HCT116 (cell line): ENCODE results near the gene RPTOR.

ENCODE experiments used
- CEBPB ChIP-seq: IDR thresholded peaks from 2 replicates; pipeline ENCODE4 v1.6.1; 2012; ENCODE audit warnings: low read depth
- CTCF ChIP-seq, 3 experiments: fragments of 200-600 bp in 1 of 3; sonication (generic) in 1 of 3; IDR thresholded peaks in 2 of 3; conservative IDR thresholded peaks in 1 of 3; 2 replicates each; pipeline ENCODE4 v1.5.1; 2012 to 2017; ENCODE audit warnings: low read depth in 2 of 3, low read length in 2 of 3, antibody characterized with exemption in 1 of 3, borderline replicate concordance in 1 of 3, control low read depth in 1 of 3, mild to moderate bottlenecking in 1 of 3, mixed read lengths in 1 of 3, mixed run types in 1 of 3, moderate library complexity in 1 of 3; ENCODE audit not compliant: insufficient read depth in 1 of 3
- EGR1 ChIP-seq: IDR thresholded peaks from 2 replicates; pipeline ENCODE4 v1.6.1; 2012; ENCODE audit warnings: low read depth
- EZH2 ChIP-seq: fragments of 200-600 bp; sonication (generic); IDR thresholded peaks from 2 replicates; pipeline ENCODE4 v1.6.1; 2017; ENCODE audit warnings: antibody characterized with exemption, mixed run types
- EZH2phosphoT487 ChIP-seq: fragments of 200-600 bp; IDR thresholded peaks from 2 replicates; pipeline ENCODE4 v1.6.1; 2018; ENCODE audit warnings: antibody characterized with exemption, borderline replicate concordance
- POLR2A ChIP-seq: IDR thresholded peaks from 2 replicates; pipeline ENCODE4 v1.7.0; 2011; ENCODE audit warnings: borderline replicate concordance; ENCODE audit not compliant: insufficient read depth, insufficient read length; ENCODE audit errors: extremely low read depth
- POLR2AphosphoS5 ChIP-seq: IDR thresholded peaks from 2 replicates; pipeline ENCODE4 v1.6.1; 2011; ENCODE audit warnings: mild to moderate bottlenecking, low read depth, low read length, moderate library complexity
- RAD21 ChIP-seq: IDR thresholded peaks from 2 replicates; pipeline ENCODE4 v1.6.1; 2012; ENCODE audit warnings: low read depth, mild to moderate bottlenecking
- REST ChIP-seq: IDR thresholded peaks from 2 replicates; pipeline ENCODE4 v1.6.1; 2012; ENCODE audit warnings: low read depth
- ZNF274 ChIP-seq: fragments of 200-500 bp; sonication (Bioruptor generic); IDR thresholded peaks from 2 replicates; pipeline ENCODE4 v1.6.1; 2014; ENCODE audit warnings: mild to moderate bottlenecking, low read depth, low read length, inconsistent platforms

DNA sequence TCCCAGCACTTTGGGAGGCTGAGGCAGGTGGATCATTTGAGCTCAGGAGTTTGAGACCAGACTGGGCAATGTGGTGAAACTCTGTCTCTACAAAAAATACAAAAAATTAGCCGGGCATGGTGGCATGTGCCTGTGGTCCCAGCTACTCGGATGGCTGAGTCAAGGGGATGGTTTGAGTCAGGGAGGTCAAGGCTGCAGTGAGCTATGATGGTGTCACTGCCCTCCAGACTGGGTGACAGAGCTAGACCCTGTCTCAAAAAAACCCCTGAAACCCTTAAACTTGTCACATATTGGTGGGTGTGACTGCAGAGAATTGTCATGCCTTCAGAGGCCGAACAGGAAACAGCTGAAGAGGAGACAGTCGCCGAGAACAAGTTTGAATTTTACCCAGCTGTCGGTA lies 13.4 kb downstream of the RPTOR start:
- no peak for TF ChIP-seq CTCF (IDR thresholded peaks at IDR 0.05 in 2 of 3, conservative IDR thresholded peaks at IDR 0.05 in 1 of 3; ENCODE audit: borderline replicate concordance in 1 of 3, insufficient read depth in 1 of 3, low read depth in 2 of 3, low read length in 2 of 3)
- TF ChIP-seq REST: no peak
- TF ChIP-seq EGR1: no peak
- TF ChIP-seq POLR2A: no peak
- no peak for TF ChIP-seq EZH2phosphoT487
- no peak for TF ChIP-seq CEBPB
- TF ChIP-seq ZNF274: no peak
- TF ChIP-seq EZH2: no peak
- TF ChIP-seq RAD21: no peak
- TF ChIP-seq POLR2AphosphoS5: no peak
